A673 (cell line): ENCODE measurements around the gene ORM2.

Experiments used
- EZH2 ChIP-seq: fragments of 200-600 bp; sonication (generic); IDR thresholded peaks from 2 replicates; pipeline ENCODE4 v1.6.1; 2017; ENCODE audit warnings: borderline replicate concordance, low read depth, mild to moderate bottlenecking, mixed read lengths, antibody characterized with exemption, low read length; ENCODE audit not compliant: poor library complexity, severe bottlenecking
- TF ChIP-seq, protein P1 (sequence below): fragments of 300-800, 200-600 bp; sonication (generic); conservative IDR thresholded peaks from 2 replicates; pipeline ENCODE4 v1.5.1; 2017; ENCODE audit warnings: low read depth, mild to moderate bottlenecking, antibody characterized with exemption, low read length, moderate library complexity, mixed read lengths

DNA sequence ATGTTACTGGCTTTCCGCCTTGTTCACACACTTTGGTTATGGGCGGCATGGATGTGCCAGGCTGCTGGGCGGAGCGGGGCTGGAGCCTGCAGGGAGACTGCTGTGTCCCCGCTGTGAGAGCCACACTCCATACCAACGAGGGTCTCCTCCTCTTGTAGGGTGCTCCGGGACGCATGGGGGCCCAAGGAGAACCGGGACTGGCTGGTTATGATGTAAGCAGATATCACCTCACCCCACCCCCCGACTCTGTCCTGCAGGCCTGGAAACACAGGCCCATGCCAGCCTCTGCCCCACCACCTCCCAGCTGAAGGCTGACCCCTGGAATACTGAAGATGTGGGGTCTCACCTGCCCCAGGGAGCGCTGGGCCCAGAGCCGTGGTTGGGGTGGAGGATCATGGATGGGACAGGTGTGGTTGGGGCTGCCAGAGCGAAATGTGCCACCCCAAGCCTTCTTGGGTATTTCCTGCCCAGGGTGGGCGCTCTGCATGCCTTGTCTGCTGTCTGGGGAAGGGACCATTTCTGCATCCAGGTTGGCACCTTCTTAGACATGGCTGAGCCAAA, 46.0 kb upstream of the ORM2 start:
- TF ChIP-seq, protein P1, sequence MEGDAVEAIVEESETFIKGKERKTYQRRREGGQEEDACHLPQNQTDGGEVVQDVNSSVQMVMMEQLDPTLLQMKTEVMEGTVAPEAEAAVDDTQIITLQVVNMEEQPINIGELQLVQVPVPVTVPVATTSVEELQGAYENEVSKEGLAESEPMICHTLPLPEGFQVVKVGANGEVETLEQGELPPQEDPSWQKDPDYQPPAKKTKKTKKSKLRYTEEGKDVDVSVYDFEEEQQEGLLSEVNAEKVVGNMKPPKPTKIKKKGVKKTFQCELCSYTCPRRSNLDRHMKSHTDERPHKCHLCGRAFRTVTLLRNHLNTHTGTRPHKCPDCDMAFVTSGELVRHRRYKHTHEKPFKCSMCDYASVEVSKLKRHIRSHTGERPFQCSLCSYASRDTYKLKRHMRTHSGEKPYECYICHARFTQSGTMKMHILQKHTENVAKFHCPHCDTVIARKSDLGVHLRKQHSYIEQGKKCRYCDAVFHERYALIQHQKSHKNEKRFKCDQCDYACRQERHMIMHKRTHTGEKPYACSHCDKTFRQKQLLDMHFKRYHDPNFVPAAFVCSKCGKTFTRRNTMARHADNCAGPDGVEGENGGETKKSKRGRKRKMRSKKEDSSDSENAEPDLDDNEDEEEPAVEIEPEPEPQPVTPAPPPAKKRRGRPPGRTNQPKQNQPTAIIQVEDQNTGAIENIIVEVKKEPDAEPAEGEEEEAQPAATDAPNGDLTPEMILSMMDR = no peak
- no peak for TF ChIP-seq EZH2
